SK-N-SH (cell line): ENCODE results near the gene SSR1. TPM values are rescaled to one million over a fixed set of nuclear protein-coding genes. Genes with fewer than 3 reads are reported as not detected.

Experiments used
- CTCF ChIA-PET: fragments of 300-600, 350-600 bp; formaldehyde crosslinking; extraction: SDS; loops from one replicate; lab custom pipeline; 2021; lab: Yijun Ruan, JAX
- POLR2A ChIA-PET: fragments of 350-600 bp; sonication (Branson Sonifier 250); formaldehyde crosslinking; extraction: SDS; loops from one replicate; lab custom pipeline; 2020; ENCODE audit warnings: antibody characterized with exemption, inconsistent platforms; lab: Yijun Ruan, JAX
- DNase-seq: peaks from one replicate; pipeline ENCODE4 v3.0.0; 2012
- H2AFZ ChIP-seq: fragments of 200-600 bp; sonication (generic); 2 replicates; pipeline ENCODE4 v1.8.1; 2016; ENCODE audit warnings: antibody characterized with exemption, mild to moderate bottlenecking, low read depth
- H3F3A ChIP-seq: fragments of 200-600 bp; sonication (generic); replicated peaks from 2 replicates; pipeline ENCODE3; 2016; ENCODE audit warnings: antibody characterized with exemption, mild to moderate bottlenecking; ENCODE audit not compliant: insufficient read depth
- H3K27ac ChIP-seq, 2 experiments: fragments of 200-500 bp in 1 of 2; fragments of 200-600 bp in 1 of 2; sonication (Bioruptor generic) in 1 of 2; sonication (generic), shearing (Covaris generic) in 1 of 2; 2 replicates each; pipeline versions ENCODE4 v1.5.1 to v1.6.1; 2014 to 2016; ENCODE audit warnings: low read depth in 2 of 2, inconsistent platforms in 1 of 2, low read length in 1 of 2, mild to moderate bottlenecking in 1 of 2, mixed read lengths in 1 of 2
- H3K27me3 ChIP-seq: fragments of 200-600 bp; sonication (generic), shearing (Covaris generic); 2 replicates; pipeline ENCODE4 v1.6.1; 2016; ENCODE audit warnings: mixed run types; ENCODE audit not compliant: insufficient read depth
- H3K36me3 ChIP-seq, 2 experiments: fragments of 200-500 bp in 1 of 2; fragments of 200-600 bp in 1 of 2; sonication (Bioruptor generic) in 1 of 2; sonication (generic) in 1 of 2; replicated peaks in 1 of 2; 2 replicates each; pipeline versions ENCODE3 to v1.5.1; 2014 to 2016; ENCODE audit warnings: low read length in 1 of 2, mild to moderate bottlenecking in 1 of 2; ENCODE audit not compliant: insufficient read depth in 2 of 2, control insufficient read depth in 1 of 2
- H3K4me1 ChIP-seq, 2 experiments: fragments of 200-500 bp in 1 of 2; fragments of 200-600 bp in 1 of 2; sonication (Bioruptor generic) in 1 of 2; sonication (generic), shearing (Covaris generic) in 1 of 2; 2 replicates each; pipeline versions ENCODE4 v1.5.1 to v1.6.1; 2014 to 2016; ENCODE audit warnings: low read depth in 1 of 2, low read length in 1 of 2, mixed run types in 1 of 2; ENCODE audit not compliant: insufficient read depth in 2 of 2, control insufficient read depth in 1 of 2
- H3K4me2 ChIP-seq: fragments of 200-600 bp; sonication (generic), shearing (Covaris generic); 2 replicates; pipeline ENCODE4 v1.6.1; 2017; ENCODE audit warnings: mixed run types
- H3K4me3 ChIP-seq, 2 experiments: fragments of 200-500 bp in 1 of 2; fragments of 200-600 bp in 1 of 2; sonication (Bioruptor generic) in 1 of 2; sonication (generic), shearing (Covaris generic) in 1 of 2; 2 replicates each; pipeline versions ENCODE4 v1.5.1 to v1.8.1; 2014 to 2016; ENCODE audit warnings: low read depth in 2 of 2, inconsistent platforms in 1 of 2, low read length in 1 of 2, mild to moderate bottlenecking in 1 of 2, mixed read lengths in 1 of 2, moderate library complexity in 1 of 2
- H3K79me2 ChIP-seq: fragments of 200-600 bp; sonication (generic); 2 replicates; pipeline ENCODE4 v1.8.1; 2017; ENCODE audit warnings: mild to moderate bottlenecking; ENCODE audit not compliant: insufficient read depth
- H3K9ac ChIP-seq: fragments of 200-600 bp; sonication (generic); 2 replicates; pipeline ENCODE4 v1.6.1; 2017; ENCODE audit warnings: mixed run types
- H3K9me2 ChIP-seq: fragments of 200-600 bp; sonication (generic); 2 replicates; pipeline ENCODE4 v1.6.1; 2017; ENCODE audit warnings: mixed run types
- H3K9me3 ChIP-seq: fragments of 200-600 bp; sonication (generic); 2 replicates; pipeline ENCODE4 v1.6.1; 2017; ENCODE audit warnings: mixed run types, mild to moderate bottlenecking, moderate library complexity
- H4K20me1 ChIP-seq: fragments of 200-600 bp; sonication (generic); 2 replicates; pipeline ENCODE4 v1.6.1; 2017; ENCODE audit warnings: mild to moderate bottlenecking, mixed run types; ENCODE audit not compliant: insufficient read depth
- CHD2 ChIP-seq: fragments of 150-350 bp; IDR thresholded peaks from 2 replicates; pipeline ENCODE4 v1.6.1; 2018; ENCODE audit warnings: low read length; ENCODE audit not compliant: partially characterized antibody
- ELF1 ChIP-seq: IDR thresholded peaks from 2 replicates; pipeline ENCODE4 v1.4.0; 2012
- EZH2phosphoT487 ChIP-seq: fragments of 200-600 bp; sonication (generic); IDR thresholded peaks from 2 replicates; pipeline ENCODE4 v1.6.1; 2017; ENCODE audit warnings: low read depth, mixed run types, mild to moderate bottlenecking, antibody characterized with exemption, moderate library complexity, borderline replicate concordance
- FOSL2 ChIP-seq: IDR thresholded peaks from 2 replicates; pipeline ENCODE4 v1.4.0; 2012; ENCODE audit warnings: low read depth, mild to moderate bottlenecking, moderate library complexity, borderline replicate concordance
- FOXM1 ChIP-seq: IDR thresholded peaks from 2 replicates; pipeline ENCODE4 v1.4.0; 2012; ENCODE audit warnings: low read depth, mild to moderate bottlenecking
- MXI1 ChIP-seq: IDR thresholded peaks from 2 replicates; pipeline ENCODE4 v1.6.1; 2012; ENCODE audit warnings: mild to moderate bottlenecking, low read depth, low read length, improper control_type of control experiment
- NFIC ChIP-seq: IDR thresholded peaks from 2 replicates; pipeline ENCODE4 v1.4.0; 2012; ENCODE audit warnings: borderline replicate concordance
- POLR2AphosphoS5 ChIP-seq: IDR thresholded peaks from 2 replicates; pipeline ENCODE4 v1.6.1; 2012; ENCODE audit warnings: low read depth, low read length
- RAD21 ChIP-seq: IDR thresholded peaks from 2 replicates; pipeline ENCODE4 v1.6.1; 2012; ENCODE audit warnings: mild to moderate bottlenecking, low read length
- RFX5 ChIP-seq: IDR thresholded peaks from 2 replicates; pipeline ENCODE4 v1.6.1; 2012; ENCODE audit warnings: mild to moderate bottlenecking, improper control_type of control experiment, low read length
- SIN3A ChIP-seq: IDR thresholded peaks from 2 replicates; pipeline ENCODE4 v1.6.1; 2012; ENCODE audit warnings: low read depth, mild to moderate bottlenecking, low read length, moderate library complexity, borderline replicate concordance
- SMC3 ChIP-seq: IDR thresholded peaks from 2 replicates; pipeline ENCODE4 v1.6.1; 2012; ENCODE audit warnings: low read depth, low read length, improper control_type of control experiment
- TCF12 ChIP-seq: IDR thresholded peaks from 2 replicates; pipeline ENCODE4 v1.4.0; 2012
- WGBS: methylation state at CpG from one replicate; pipeline ENCODE4 v1.1.6; 2017; ENCODE audit warnings: low lambda C conversion rate; 5-methylcytosine and 5-hydroxymethylcytosine counted together
- polyA plus RNA-seq, 3 experiments: library from polyadenylated mRNA; depleted of rRNA; stranded (reverse); fragments of >200 nt; gene quantifications; 2 replicates each; pipeline ENCODE4 v1.2.3, GENCODE V29; 2012
- TF ChIP-seq, protein P1 (sequence below): fragments of 200-600 bp; sonication (generic); IDR thresholded peaks from 2 replicates; pipeline ENCODE4 v1.6.1; 2017; ENCODE audit warnings: antibody characterized with exemption, mild to moderate bottlenecking, moderate library complexity
- TF ChIP-seq, protein P2 (sequence below): IDR thresholded peaks from 2 replicates; pipeline ENCODE4 v1.4.0; 2012; ENCODE audit warnings: low read depth, borderline replicate concordance
- TF ChIP-seq, protein P3 (sequence below): IDR thresholded peaks from 2 replicates; pipeline ENCODE4; 2012
- TF ChIP-seq, protein P4 (sequence below): fragments of 150-350 bp; IDR thresholded peaks from 2 replicates; pipeline ENCODE4 v1.6.1; 2017; ENCODE audit warnings: antibody characterized with exemption, low read length, low read depth, borderline replicate concordance
- TF ChIP-seq, protein P5 (sequence below): IDR thresholded peaks from 2 replicates; pipeline ENCODE4 v1.4.0; 2012; ENCODE audit warnings: low read depth

Gene SSR1
- polyA plus RNA-seq, 1 of the 3 experiments (the other 2 are of a cell fraction), result 50.7 TPM

DNA sequence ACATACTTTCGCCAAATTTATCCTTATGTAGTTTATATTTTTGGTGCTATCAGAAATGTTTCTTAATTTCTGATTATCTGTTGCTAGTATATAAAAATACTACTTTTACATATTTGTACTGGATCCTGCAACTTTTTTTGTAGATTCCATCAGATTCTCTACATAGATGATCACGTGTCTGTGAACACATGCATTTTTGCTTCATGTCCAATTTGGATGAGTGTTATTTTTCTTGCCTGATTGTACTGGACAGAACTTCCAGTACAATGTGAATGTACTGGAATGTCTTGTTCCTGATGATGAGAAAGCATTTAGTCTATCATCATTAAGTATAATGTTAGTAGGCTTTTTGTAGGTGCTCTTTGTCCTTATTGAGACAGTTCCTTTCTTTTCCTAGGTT, 25.0 kb upstream of the SSR1 start (continued):
- TF ChIP-seq, protein P1, sequence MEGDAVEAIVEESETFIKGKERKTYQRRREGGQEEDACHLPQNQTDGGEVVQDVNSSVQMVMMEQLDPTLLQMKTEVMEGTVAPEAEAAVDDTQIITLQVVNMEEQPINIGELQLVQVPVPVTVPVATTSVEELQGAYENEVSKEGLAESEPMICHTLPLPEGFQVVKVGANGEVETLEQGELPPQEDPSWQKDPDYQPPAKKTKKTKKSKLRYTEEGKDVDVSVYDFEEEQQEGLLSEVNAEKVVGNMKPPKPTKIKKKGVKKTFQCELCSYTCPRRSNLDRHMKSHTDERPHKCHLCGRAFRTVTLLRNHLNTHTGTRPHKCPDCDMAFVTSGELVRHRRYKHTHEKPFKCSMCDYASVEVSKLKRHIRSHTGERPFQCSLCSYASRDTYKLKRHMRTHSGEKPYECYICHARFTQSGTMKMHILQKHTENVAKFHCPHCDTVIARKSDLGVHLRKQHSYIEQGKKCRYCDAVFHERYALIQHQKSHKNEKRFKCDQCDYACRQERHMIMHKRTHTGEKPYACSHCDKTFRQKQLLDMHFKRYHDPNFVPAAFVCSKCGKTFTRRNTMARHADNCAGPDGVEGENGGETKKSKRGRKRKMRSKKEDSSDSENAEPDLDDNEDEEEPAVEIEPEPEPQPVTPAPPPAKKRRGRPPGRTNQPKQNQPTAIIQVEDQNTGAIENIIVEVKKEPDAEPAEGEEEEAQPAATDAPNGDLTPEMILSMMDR, result no peak

DNA sequence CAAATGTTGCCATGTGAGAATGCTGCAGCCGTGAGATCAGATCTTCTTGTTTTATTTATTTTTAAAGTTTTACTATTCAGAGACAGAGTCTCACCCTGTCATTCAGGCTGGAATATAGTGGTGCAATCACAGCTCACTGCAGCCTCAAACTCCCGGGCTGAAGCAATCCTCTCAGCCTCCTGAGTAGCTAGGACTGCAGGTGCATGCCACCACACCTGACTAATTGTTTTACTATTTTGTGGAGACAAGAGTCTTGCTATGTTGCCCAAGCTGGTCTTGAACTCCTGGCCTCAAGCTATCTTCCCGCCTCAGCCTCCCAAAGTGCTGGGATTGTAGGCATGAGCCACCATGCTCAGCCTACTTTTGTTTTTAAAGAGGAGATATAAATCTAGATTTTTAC, 22.5 kb upstream of the SSR1 start:
- Histone ChIP-seq H3K27ac (no peak overlapping the region), H3K4me3 (no peak overlapping the region), H2AFZ (no peak overlapping the region), H3K4me2 (no peak overlapping the region), H4K20me1 (no peaks in the 10 kb centered on the region), H3K36me3 (no peaks in the 10 kb centered on the region), H3K79me2 (no peaks in the 10 kb centered on the region), H3K4me1 (no peaks in the 10 kb centered on the region), H3K27me3 (no peaks in the 10 kb centered on the region; the same call in 1 of the 2 replicates), H3K9ac (no peak overlapping the region), H3K9me3 (no peaks in the 10 kb centered on the region), H3F3A (no peaks in the 10 kb centered on the region), H3K9me2 (no peaks in the 10 kb centered on the region)
- 56% methylated on average over 3 of the region's 3 CpGs for WGBS
- ChIA-PET CTCF (interaction anchor here (0.7 kb wide), 1 partner anchor 60 kb away, joined by 3 read pairs; no protein-coding TSS in a partner anchor), POLR2A (interaction anchor here (0.6 kb wide), 1 partner anchor 140 kb away, joined by 3 read pairs; no protein-coding TSS in a partner anchor)
- no peak for TF ChIP-seq FOXM1
- TF ChIP-seq SIN3A, result no peak
- TF ChIP-seq, protein P2, sequence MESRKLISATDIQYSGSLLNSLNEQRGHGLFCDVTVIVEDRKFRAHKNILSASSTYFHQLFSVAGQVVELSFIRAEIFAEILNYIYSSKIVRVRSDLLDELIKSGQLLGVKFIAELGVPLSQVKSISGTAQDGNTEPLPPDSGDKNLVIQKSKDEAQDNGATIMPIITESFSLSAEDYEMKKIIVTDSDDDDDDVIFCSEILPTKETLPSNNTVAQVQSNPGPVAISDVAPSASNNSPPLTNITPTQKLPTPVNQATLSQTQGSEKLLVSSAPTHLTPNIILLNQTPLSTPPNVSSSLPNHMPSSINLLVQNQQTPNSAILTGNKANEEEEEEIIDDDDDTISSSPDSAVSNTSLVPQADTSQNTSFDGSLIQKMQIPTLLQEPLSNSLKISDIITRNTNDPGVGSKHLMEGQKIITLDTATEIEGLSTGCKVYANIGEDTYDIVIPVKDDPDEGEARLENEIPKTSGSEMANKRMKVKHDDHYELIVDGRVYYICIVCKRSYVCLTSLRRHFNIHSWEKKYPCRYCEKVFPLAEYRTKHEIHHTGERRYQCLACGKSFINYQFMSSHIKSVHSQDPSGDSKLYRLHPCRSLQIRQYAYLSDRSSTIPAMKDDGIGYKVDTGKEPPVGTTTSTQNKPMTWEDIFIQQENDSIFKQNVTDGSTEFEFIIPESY, result no peak
- TF ChIP-seq FOSL2, result no peak
- TF ChIP-seq, protein P3, sequence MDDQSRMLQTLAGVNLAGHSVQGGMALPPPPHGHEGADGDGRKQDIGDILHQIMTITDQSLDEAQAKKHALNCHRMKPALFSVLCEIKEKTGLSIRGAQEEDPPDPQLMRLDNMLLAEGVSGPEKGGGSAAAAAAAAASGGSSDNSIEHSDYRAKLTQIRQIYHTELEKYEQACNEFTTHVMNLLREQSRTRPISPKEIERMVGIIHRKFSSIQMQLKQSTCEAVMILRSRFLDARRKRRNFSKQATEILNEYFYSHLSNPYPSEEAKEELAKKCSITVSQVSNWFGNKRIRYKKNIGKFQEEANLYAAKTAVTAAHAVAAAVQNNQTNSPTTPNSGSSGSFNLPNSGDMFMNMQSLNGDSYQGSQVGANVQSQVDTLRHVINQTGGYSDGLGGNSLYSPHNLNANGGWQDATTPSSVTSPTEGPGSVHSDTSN, result no peak
- no peak for TF ChIP-seq POLR2AphosphoS5
- TF ChIP-seq NFIC, result no peak
- TF ChIP-seq ELF1, result no peak
- TF ChIP-seq, protein P4, sequence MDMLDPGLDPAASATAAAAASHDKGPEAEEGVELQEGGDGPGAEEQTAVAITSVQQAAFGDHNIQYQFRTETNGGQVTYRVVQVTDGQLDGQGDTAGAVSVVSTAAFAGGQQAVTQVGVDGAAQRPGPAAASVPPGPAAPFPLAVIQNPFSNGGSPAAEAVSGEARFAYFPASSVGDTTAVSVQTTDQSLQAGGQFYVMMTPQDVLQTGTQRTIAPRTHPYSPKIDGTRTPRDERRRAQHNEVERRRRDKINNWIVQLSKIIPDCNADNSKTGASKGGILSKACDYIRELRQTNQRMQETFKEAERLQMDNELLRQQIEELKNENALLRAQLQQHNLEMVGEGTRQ, result no peak
- no peak for TF ChIP-seq MXI1
- no peak for TF ChIP-seq TCF12
- TF ChIP-seq, protein P5, sequence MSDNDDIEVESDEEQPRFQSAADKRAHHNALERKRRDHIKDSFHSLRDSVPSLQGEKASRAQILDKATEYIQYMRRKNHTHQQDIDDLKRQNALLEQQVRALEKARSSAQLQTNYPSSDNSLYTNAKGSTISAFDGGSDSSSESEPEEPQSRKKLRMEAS, result no peak
- TF ChIP-seq RAD21, result no peak
- TF ChIP-seq RFX5, result no peak
- no peak for TF ChIP-seq SMC3
- TF ChIP-seq, protein P1, result no peak
- no peak for TF ChIP-seq EZH2phosphoT487
- no peak for TF ChIP-seq CHD2
- DNase-seq, result no peak
